Tibial nerve (tissue), 4 donors: ENCODE data around the gene YBX2. TPM values are rescaled to one million over a fixed set of nuclear protein-coding genes. Genes with fewer than 3 reads are reported as not detected.

Experiments used
- DNase-seq, 2 donors: peaks; one replicate each; pipeline ENCODE4 v3.0.0-alpha.2; 2019; ENCODE audit warnings: low spot score in 2 of 2
- H3K27ac ChIP-seq, 4 donors: fragments of 200-600 bp; sonication (generic) in 3 of 4; one replicate each; pipeline ENCODE4 v1.5.1; 2017 to 2019; ENCODE audit warnings: mild to moderate bottlenecking in 1 of 4
- H3K27me3 ChIP-seq, 2 donors: fragments of 200-600 bp; sonication (generic) in 1 of 2; one replicate each; pipeline versions ENCODE4 v1.5.1 to v1.6.0; 2017 to 2019
- H3K36me3 ChIP-seq, 3 donors: fragments of 200-600 bp; sonication (generic); one replicate each; pipeline ENCODE4 v1.5.1; 2018 to 2019
- H3K4me1 ChIP-seq, 4 donors: fragments of 200-600 bp; sonication (generic) in 3 of 4; one replicate each; pipeline ENCODE4 v1.5.1; 2017 to 2019
- H3K4me3 ChIP-seq, 4 donors: fragments of 200-600 bp; sonication (generic) in 3 of 4; one replicate each; pipeline ENCODE4 v1.5.1; 2017 to 2019; ENCODE audit warnings: mild to moderate bottlenecking in 1 of 4, moderate library complexity in 1 of 4
- H3K9me3 ChIP-seq, 4 donors: fragments of 200-600 bp; sonication (generic) in 3 of 4; one replicate each; pipeline ENCODE4 v1.5.1; 2017 to 2019
- EP300 ChIP-seq, 2 donors: sonication (generic); formaldehyde crosslinking; IDR thresholded peaks; one replicate each; pipeline ENCODE4 v1.6.1; 2017; ENCODE audit warnings: antibody characterized with exemption in 2 of 2, mild to moderate bottlenecking in 1 of 2
- POLR2A ChIP-seq, 2 donors: fragments of 450-650 bp; IDR thresholded peaks; one replicate each; pipeline ENCODE4 v1.6.1; 2017; ENCODE audit warnings: antibody characterized with exemption in 2 of 2, mild to moderate bottlenecking in 2 of 2, moderate library complexity in 2 of 2
- WGBS, 2 donors: methylation state at CpG; one replicate each; pipeline ENCODE4 v1.1.5; 2018; 5-methylcytosine and 5-hydroxymethylcytosine counted together
- total RNA-seq, 4 donors: library from RNA; depleted of rRNA; stranded (reverse); fragments of >200 nt; gene quantifications; one replicate each; pipeline ENCODE4 v1.1.0, GENCODE V29; 2016
- TF ChIP-seq, protein P1 (sequence below), 5 experiments: fragments of 200-600 bp in 3 of 5; fragments of 450-650 bp in 2 of 5; sonication (generic) in 3 of 5; IDR thresholded peaks; one replicate each; pipeline ENCODE4 v1.5.1; 2016 to 2019; ENCODE audit warnings: antibody characterized with exemption in 5 of 5, mild to moderate bottlenecking in 3 of 5, moderate library complexity in 2 of 5

The YBX2 gene
- total RNA-seq, 4 donors from 2014 or later = under 0.01 to 2.1 (median 0.52) TPM

DNA sequence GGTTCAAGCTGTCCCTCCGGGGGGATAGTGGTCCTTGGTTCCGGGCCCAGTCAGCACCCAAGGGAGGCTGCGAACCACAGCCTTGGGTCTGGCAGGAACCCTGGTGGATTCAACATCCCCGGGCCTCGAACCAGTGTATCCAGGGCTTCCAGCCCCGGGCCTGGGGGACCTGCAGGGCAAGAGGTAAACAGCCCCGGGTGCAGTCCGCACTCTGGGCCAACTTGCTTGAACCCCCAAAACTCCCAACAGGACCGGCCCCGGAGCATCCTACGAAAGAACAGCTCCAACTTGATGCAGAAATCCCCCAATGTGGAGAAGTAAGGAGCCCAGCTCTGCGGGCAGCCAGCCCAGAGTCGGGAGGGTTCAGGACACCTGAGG lies 36.2 kb upstream of the YBX2 start:
- DNase-seq = no peak
- no peak for TF ChIP-seq POLR2A (IDR thresholded peaks at IDR 0.05)
- TF ChIP-seq, protein P1, sequence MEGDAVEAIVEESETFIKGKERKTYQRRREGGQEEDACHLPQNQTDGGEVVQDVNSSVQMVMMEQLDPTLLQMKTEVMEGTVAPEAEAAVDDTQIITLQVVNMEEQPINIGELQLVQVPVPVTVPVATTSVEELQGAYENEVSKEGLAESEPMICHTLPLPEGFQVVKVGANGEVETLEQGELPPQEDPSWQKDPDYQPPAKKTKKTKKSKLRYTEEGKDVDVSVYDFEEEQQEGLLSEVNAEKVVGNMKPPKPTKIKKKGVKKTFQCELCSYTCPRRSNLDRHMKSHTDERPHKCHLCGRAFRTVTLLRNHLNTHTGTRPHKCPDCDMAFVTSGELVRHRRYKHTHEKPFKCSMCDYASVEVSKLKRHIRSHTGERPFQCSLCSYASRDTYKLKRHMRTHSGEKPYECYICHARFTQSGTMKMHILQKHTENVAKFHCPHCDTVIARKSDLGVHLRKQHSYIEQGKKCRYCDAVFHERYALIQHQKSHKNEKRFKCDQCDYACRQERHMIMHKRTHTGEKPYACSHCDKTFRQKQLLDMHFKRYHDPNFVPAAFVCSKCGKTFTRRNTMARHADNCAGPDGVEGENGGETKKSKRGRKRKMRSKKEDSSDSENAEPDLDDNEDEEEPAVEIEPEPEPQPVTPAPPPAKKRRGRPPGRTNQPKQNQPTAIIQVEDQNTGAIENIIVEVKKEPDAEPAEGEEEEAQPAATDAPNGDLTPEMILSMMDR (IDR thresholded peaks at IDR 0.05) = no peak
- TF ChIP-seq EP300 (IDR thresholded peaks at IDR 0.05) = no peak
- 48 to 83% methylated on average over 9 to 13 of the region's 13 CpGs for WGBS, 2 donors
- H3K27ac ChIP-seq = peak overlapping the region; percentile 78 to 97 (median 86)
- H3K4me3 ChIP-seq = peak overlapping the region; percentile 77 to 91 (median 79)
- H3K27me3 ChIP-seq = peaks cover 0 to 32% of the 10 kb centered on the region in 2 donors
- no peaks in the 10 kb centered on the region for H3K9me3 ChIP-seq
- peaks cover 0 to 16% (median 0%) of the 10 kb centered on the region in 3 donors for H3K36me3 ChIP-seq
- H3K4me1 ChIP-seq = peaks cover 0 to 30% (median 14%) of the 10 kb centered on the region in 4 donors

DNA sequence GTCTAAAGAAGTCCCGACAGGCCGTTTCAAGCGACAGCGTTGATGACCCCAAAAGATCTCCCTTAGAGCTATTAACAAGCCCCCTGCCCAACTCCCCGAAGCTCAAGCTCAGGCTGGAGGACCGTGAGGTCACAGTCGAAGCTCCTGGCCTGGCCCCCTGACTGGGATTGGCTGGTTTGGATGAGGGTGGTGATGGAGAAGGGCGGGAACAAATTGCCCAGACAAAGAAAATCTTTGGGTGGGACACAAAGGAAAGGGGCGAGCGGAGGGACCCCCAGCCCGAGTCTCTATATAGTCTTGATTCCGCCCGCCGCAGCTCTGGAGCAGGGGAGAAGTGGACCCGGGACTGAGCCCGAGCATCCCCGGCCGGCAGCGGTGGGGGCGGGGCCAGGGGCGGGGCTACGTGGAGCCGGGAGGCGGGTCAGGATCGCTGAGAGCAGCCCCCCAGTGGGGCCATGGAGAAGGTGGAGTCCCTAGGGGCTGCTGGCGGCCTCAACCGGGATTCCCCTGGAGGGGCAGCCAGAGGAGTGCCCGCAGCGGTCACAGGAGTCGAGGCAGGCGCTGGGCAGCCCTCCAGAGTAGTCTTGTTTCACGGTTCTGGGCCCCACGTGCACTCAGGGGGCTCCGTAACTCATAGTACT lies 35.7 kb upstream of the YBX2 start:
- Histone ChIP-seq H3K9me3 (no peaks in the 10 kb centered on the region), H3K4me3 (peak overlapping the region; percentile 77 to 91 (median 79)), H3K27me3 (peaks cover 0 to 27% of the 10 kb centered on the region in 2 donors), H3K4me1 (peaks cover 0 to 30% (median 14%) of the 10 kb centered on the region in 4 donors), H3K36me3 (peaks cover 0 to 21% (median 0%) of the 10 kb centered on the region in 3 donors), H3K27ac (peak overlapping the region; percentile 78 to 97 (median 86))
- peak; percentile 54 to 61 for DNase-seq
- 0 to 1% methylated on average over 15 to 16 of the region's 34 CpGs for WGBS, 2 donors
- TF ChIP-seq, protein P1 (IDR thresholded peaks at IDR 0.05) = no peak
- TF ChIP-seq POLR2A (IDR thresholded peaks at IDR 0.05) = no peak

DNA sequence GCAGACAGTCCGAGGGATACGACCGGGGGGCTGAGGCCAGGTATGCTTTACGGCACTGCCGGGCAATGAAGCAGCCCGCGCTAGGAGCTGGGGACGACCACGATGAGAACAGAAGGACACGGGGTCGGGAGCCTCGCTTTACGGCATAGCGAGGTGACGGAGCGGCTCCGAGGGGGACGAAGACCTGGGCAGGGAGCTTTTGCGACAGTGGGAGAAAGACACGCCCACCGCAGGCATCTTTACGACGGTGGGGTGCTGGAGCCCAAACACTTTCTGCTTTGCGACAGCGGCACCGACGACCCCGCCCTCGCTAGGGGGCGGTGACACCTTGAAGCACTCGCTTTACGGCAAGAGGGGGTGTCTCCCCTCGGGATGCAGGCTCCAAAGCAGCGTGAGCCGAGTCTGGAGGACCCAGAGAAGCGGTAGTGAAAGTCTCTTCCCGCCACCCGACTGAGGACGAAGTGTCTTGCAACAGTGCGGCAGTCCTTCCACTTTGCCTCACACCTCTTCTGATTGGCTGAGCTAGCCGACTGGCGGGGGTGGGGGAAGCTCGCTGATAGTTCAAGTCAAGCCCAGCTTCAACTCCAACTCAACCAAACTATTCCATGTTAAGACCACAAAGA lies 35.0 kb upstream of the YBX2 start:
- WGBS, 2 donors = 0% methylated on average over 26 to 37 of the region's 43 CpGs

DNA sequence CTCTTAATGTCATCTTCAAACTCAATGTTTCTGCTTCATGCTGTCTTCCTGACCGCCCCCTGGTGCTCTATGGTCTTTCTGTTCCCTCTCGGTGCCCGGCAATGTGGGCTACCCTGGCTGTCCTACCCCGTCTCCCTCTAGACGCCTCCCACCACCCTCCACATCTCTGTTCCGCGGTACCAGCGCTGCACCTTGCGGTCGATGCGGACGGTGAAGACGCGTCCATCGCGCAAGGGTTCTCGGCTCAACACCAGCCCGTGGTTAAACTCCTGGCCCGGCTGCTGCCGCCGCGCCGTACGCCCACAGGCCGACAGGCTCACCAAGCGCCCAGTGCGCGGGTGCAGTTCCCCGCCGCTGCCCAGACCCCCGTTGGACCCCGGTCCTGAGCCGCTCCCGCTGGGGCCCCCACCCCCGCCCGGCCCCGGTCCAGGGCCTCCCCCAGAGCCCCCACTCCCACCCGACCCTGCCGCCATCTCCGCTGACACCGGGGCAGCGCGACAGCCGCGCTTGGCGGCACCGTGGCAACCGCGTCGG lies 34.5 kb upstream of the YBX2 start, which contains the start of gene NEURL4:
Gene NEURL4, minus strand, starts transcription at position 496 of the 534 bp plus-strand sequence. Its CDS starts 23 bp downstream, at position 473.
- Histone ChIP-seq H3K4me1 (peaks cover 0 to 30% (median 14%) of the 10 kb centered on the region in 4 donors), H3K4me3 (peak within 1 kb of the TSS; percentile 77 to 91 (median 79)), H3K9me3 (no peaks in the 10 kb centered on the region), H3K36me3 (peaks cover 0 to 33% (median 0%) of the 10 kb centered on the region in 3 donors), H3K27me3 (peaks cover 0 to 15% of the 10 kb centered on the region in 2 donors), H3K27ac (peak within 1 kb of the TSS; percentile 78 to 97 (median 86))
- WGBS, 2 donors = 1 to 2% methylated on average over 23 to 34 of the region's 50 CpGs
- TF ChIP-seq EP300 (IDR thresholded peaks at IDR 0.05) = no peak
- no peak for TF ChIP-seq POLR2A (IDR thresholded peaks at IDR 0.05)
- TF ChIP-seq, protein P1 (IDR thresholded peaks at IDR 0.05) = no peak
- no peak for DNase-seq

More for the DNA sequence above, 35.0 kb upstream of the YBX2 start:
- peak overlapping the region; percentile 77 to 91 (median 79) for H3K4me3 ChIP-seq
- H3K27ac ChIP-seq = peak overlapping the region; percentile 78 to 97 (median 86)
- H3K27me3 ChIP-seq = peaks cover 0 to 21% of the 10 kb centered on the region in 2 donors
- H3K36me3 ChIP-seq = peaks cover 0 to 27% (median 0%) of the 10 kb centered on the region in 3 donors
- TF ChIP-seq, protein P1 (IDR thresholded peaks at IDR 0.05) = peak in 3 of 5 experiments; percentile 4 to 40 (median 24)
- TF ChIP-seq POLR2A (IDR thresholded peaks at IDR 0.05) = peak; percentile 77 to 85
- peak; percentile 52 to 98 for TF ChIP-seq EP300 (IDR thresholded peaks at IDR 0.05)
- no peaks in the 10 kb centered on the region for H3K9me3 ChIP-seq
- DNase-seq = peak; percentile 96 to 97
- peaks cover 0 to 30% (median 14%) of the 10 kb centered on the region in 4 donors for H3K4me1 ChIP-seq
